WTC11 (cell line): ENCODE results near the gene APRT.

ENCODE experiments used
- CREB1 ChIP-seq: sonication (generic); formaldehyde crosslinking; IDR thresholded peaks from 2 replicates; pipeline ENCODE4 v1.8.0; 2023; ENCODE audit warnings: mild to moderate bottlenecking, missing genetic modification reagents
- EMX1 ChIP-seq: fragments of 250-450 bp; sonication (Bioruptor Pico); IDR thresholded peaks from 2 replicates; pipeline ENCODE4 v1.8.0; 2021; ENCODE audit warnings: mild to moderate bottlenecking
- NFATC4 ChIP-seq: fragments of 250-450 bp; sonication (Bioruptor Pico); IDR thresholded peaks from 2 replicates; pipeline ENCODE4 v1.9.0; 2021; ENCODE audit warnings: mild to moderate bottlenecking
- NFYB ChIP-seq: sonication (generic); formaldehyde crosslinking; conservative IDR thresholded peaks from 2 replicates; pipeline ENCODE4 v1.8.0; 2022; ENCODE audit warnings: low read depth, missing genetic modification reagents
- RELA ChIP-seq: sonication (generic); formaldehyde crosslinking; IDR thresholded peaks from 2 replicates; pipeline ENCODE4 v1.8.1; 2022; ENCODE audit warnings: missing genetic modification reagents, mild to moderate bottlenecking, borderline replicate concordance
- ZNF121 ChIP-seq: sonication (generic); formaldehyde crosslinking; IDR thresholded peaks from 2 replicates; pipeline ENCODE4 v1.8.0; 2023; ENCODE audit warnings: missing genetic modification reagents
- TF ChIP-seq, protein P1 (sequence below): fragments of 200-600 bp; IDR thresholded peaks from 2 replicates; pipeline ENCODE4 v1.8.0; 2022; ENCODE audit warnings: antibody characterized with exemption
- TF ChIP-seq, protein P2 (sequence below): sonication (generic); formaldehyde crosslinking; IDR thresholded peaks from 2 replicates; pipeline ENCODE4 v1.8.1; 2023; ENCODE audit warnings: mild to moderate bottlenecking, missing genetic modification reagents, moderate library complexity
- TF ChIP-seq, protein P3 (sequence below): sonication (generic); formaldehyde crosslinking; IDR thresholded peaks from 2 replicates; pipeline ENCODE4 v1.8.1; 2023; ENCODE audit warnings: mild to moderate bottlenecking, missing genetic modification reagents, moderate library complexity
- TF ChIP-seq, protein P4 (sequence below): sonication (generic); formaldehyde crosslinking; IDR thresholded peaks from 2 replicates; pipeline ENCODE4 v1.8.1; 2023; ENCODE audit warnings: mild to moderate bottlenecking, moderate library complexity, missing genetic modification reagents
- TF ChIP-seq, protein P5 (sequence below): sonication (generic); formaldehyde crosslinking; IDR thresholded peaks from 2 replicates; pipeline ENCODE4 v1.8.0; 2022; ENCODE audit warnings: mild to moderate bottlenecking, missing genetic modification reagents

DNA sequence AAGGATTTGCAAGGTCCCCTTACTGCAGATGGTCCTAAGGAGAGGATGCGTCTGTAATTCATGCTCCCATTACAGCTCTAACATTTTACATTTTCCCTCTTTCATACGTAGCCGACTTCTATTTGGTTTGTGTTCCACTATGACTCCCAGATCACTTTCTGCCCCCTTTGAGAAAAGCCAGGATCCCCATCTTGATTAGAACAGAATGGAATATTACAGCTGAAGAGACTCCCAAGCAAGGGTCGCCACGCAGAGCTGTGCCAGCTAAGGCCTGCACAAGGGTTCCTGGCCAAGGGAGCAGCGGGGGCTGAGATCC is 11.5 kb downstream of the APRT start:
- TF ChIP-seq, protein P1, sequence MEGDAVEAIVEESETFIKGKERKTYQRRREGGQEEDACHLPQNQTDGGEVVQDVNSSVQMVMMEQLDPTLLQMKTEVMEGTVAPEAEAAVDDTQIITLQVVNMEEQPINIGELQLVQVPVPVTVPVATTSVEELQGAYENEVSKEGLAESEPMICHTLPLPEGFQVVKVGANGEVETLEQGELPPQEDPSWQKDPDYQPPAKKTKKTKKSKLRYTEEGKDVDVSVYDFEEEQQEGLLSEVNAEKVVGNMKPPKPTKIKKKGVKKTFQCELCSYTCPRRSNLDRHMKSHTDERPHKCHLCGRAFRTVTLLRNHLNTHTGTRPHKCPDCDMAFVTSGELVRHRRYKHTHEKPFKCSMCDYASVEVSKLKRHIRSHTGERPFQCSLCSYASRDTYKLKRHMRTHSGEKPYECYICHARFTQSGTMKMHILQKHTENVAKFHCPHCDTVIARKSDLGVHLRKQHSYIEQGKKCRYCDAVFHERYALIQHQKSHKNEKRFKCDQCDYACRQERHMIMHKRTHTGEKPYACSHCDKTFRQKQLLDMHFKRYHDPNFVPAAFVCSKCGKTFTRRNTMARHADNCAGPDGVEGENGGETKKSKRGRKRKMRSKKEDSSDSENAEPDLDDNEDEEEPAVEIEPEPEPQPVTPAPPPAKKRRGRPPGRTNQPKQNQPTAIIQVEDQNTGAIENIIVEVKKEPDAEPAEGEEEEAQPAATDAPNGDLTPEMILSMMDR, result no peak
- TF ChIP-seq NFATC4 (CRISPR knock-in tag) (no peak), EMX1 (CRISPR knock-in tag) (no peak), RELA (CRISPR knock-in tag) (no peak), CREB1 (CRISPR knock-in tag) (no peak), ZNF121 (CRISPR knock-in tag) (no peak), NFYB (no peak)
- TF ChIP-seq, protein P2, sequence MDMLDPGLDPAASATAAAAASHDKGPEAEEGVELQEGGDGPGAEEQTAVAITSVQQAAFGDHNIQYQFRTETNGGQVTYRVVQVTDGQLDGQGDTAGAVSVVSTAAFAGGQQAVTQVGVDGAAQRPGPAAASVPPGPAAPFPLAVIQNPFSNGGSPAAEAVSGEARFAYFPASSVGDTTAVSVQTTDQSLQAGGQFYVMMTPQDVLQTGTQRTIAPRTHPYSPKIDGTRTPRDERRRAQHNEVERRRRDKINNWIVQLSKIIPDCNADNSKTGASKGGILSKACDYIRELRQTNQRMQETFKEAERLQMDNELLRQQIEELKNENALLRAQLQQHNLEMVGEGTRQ (CRISPR knock-in tag), result no peak
- TF ChIP-seq, protein P3, sequence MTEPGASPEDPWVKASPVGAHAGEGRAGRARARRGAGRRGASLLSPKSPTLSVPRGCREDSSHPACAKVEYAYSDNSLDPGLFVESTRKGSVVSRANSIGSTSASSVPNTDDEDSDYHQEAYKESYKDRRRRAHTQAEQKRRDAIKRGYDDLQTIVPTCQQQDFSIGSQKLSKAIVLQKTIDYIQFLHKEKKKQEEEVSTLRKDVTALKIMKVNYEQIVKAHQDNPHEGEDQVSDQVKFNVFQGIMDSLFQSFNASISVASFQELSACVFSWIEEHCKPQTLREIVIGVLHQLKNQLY (CRISPR knock-in tag), result no peak
- TF ChIP-seq, protein P4, sequence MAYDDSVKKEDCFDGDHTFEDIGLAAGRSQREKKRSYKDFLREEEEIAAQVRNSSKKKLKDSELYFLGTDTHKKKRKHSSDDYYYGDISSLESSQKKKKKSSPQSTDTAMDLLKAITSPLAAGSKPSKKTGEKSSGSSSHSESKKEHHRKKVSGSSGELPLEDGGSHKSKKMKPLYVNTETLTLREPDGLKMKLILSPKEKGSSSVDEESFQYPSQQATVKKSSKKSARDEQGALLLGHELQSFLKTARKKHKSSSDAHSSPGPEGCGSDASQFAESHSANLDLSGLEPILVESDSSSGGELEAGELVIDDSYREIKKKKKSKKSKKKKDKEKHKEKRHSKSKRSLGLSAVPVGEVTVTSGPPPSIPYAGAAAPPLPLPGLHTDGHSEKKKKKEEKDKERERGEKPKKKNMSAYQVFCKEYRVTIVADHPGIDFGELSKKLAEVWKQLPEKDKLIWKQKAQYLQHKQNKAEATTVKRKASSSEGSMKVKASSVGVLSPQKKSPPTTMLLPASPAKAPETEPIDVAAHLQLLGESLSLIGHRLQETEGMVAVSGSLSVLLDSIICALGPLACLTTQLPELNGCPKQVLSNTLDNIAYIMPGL (CRISPR knock-in tag), result no peak
- TF ChIP-seq, protein P5, sequence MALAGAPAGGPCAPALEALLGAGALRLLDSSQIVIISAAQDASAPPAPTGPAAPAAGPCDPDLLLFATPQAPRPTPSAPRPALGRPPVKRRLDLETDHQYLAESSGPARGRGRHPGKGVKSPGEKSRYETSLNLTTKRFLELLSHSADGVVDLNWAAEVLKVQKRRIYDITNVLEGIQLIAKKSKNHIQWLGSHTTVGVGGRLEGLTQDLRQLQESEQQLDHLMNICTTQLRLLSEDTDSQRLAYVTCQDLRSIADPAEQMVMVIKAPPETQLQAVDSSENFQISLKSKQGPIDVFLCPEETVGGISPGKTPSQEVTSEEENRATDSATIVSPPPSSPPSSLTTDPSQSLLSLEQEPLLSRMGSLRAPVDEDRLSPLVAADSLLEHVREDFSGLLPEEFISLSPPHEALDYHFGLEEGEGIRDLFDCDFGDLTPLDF, result no peak
